ENCODE measurements around the gene CACNA2D3. TPM values are rescaled to one million over a fixed set of nuclear protein-coding genes. Genes with fewer than 3 reads are reported as not detected.

CACNA2D3 gene
- polyA plus RNA-seq, 1 donor (not counting 4 experiments of a cell fraction or from before 2014, with no cell fraction given), result 0.08 TPM

- Histone ChIP-seq H3K79me2 (ENCODE audit: control insufficient read depth, insufficient read depth, low read length) (no peaks in the 10 kb centered on the region), H3K4me3 (ENCODE audit: control insufficient read depth in 2 of 3, extremely low read depth in 1 of 3, insufficient read depth in 2 of 3, low read depth in 1 of 3, low read length in 3 of 3) (no peak overlapping the region), H2AFZ (ENCODE audit: control insufficient read depth, low read length) (no peak overlapping the region), H4K20me1 (ENCODE audit: control insufficient read depth, extremely low read depth, insufficient read depth, low read length) (no peaks in the 10 kb centered on the region), H3K4me2 (ENCODE audit: control insufficient read depth, extremely low read depth, insufficient read depth, low read depth, low read length) (no peak overlapping the region), H3K27ac (ENCODE audit: control insufficient read depth, insufficient read depth, low read length) (no peak overlapping the region), H3K9me1 (ENCODE audit: control insufficient read depth, extremely low read depth, insufficient read depth, low read length) (no peaks in the 10 kb centered on the region), H3K36me3 (ENCODE audit: control insufficient read depth in 2 of 2, extremely low read depth in 1 of 2, insufficient read depth in 2 of 2, low read length in 2 of 2) (no peaks in the 10 kb centered on the region), H3K27me3 (ENCODE audit: control insufficient read depth, extremely low read depth, insufficient read depth, low read length) (peaks cover 7% of the 10 kb centered on the region), H3K9me3 (ENCODE audit: control insufficient read depth, low read depth, low read length) (no peaks in the 10 kb centered on the region), H3K4me1 (ENCODE audit: control insufficient read depth, extremely low read depth, insufficient read depth, low read length) (no peaks in the 10 kb centered on the region), H3K9ac (ENCODE audit: control insufficient read depth, extremely low read depth, insufficient read depth, low read length) (no peak overlapping the region)
- no peak for TF ChIP-seq CTCF (optimal IDR thresholded peaks at IDR 0.05 in 1 of 3, IDR thresholded peaks at IDR 0.05 in 1 of 3, conservative IDR thresholded peaks at IDR 0.05 in 1 of 3; ENCODE audit: extremely low read depth in 1 of 3, insufficient read depth in 2 of 3, low read length in 3 of 3)
- TF ChIP-seq EZH2 (IDR thresholded peaks at IDR 0.05; ENCODE audit: low read length), result no peak
- dilution Hi-C loops (cut with MboI; ENCODE audit: extremely low pct_ligation_motif_present, low sequenced_read_pairs), result no loop called here
- DNase-seq (ENCODE audit: low read depth, low spot score) (no peak), FAIRE-seq (no peak)
Observed at GRCh38 chr3:55089211-55089610, 966.9 kb downstream of the CACNA2D3 start.

DNA sequence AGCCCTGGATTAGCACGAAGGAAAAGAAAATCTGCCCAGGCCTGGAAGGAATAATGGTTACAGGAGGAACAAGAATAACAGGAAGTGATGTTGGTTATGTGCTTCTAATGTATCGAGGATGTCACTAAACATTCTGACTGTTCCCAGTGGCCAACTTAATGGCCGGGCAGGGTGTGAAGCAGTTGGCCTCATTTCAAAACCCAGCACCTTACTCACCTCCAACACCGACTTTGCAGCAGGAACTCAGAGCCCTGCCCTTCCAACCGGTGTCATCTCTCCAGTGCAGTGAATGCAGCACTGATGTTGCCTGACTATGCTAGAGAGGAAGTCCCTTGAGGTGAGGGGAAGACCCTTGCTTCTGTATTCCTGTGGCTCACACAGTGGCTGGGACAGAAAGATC lies 967.9 kb downstream of the CACNA2D3 start:
- peaks cover 7% of the 10 kb centered on the region for H3K27me3 ChIP-seq (ENCODE audit: control insufficient read depth, extremely low read depth, insufficient read depth, low read length)
- no peaks in the 10 kb centered on the region for H3K36me3 ChIP-seq (ENCODE audit: control insufficient read depth in 2 of 2, extremely low read depth in 1 of 2, insufficient read depth in 2 of 2, low read length in 2 of 2)
- no peak overlapping the region for H3K4me2 ChIP-seq (ENCODE audit: control insufficient read depth, extremely low read depth, insufficient read depth, low read depth, low read length)
- dilution Hi-C loops (cut with MboI; ENCODE audit: extremely low pct_ligation_motif_present, low sequenced_read_pairs), result no loop called here
- no peaks in the 10 kb centered on the region for H4K20me1 ChIP-seq (ENCODE audit: control insufficient read depth, extremely low read depth, insufficient read depth, low read length)
- no peak for FAIRE-seq
- H3K9ac ChIP-seq (ENCODE audit: control insufficient read depth, extremely low read depth, insufficient read depth, low read length), result no peak overlapping the region
- H3K9me1 ChIP-seq (ENCODE audit: control insufficient read depth, extremely low read depth, insufficient read depth, low read length), result no peaks in the 10 kb centered on the region
- no peak overlapping the region for H3K27ac ChIP-seq (ENCODE audit: control insufficient read depth, insufficient read depth, low read length)
- H3K9me3 ChIP-seq (ENCODE audit: control insufficient read depth, low read depth, low read length), result no peaks in the 10 kb centered on the region
- no peak overlapping the region for H2AFZ ChIP-seq (ENCODE audit: control insufficient read depth, low read length)
- no peaks in the 10 kb centered on the region for H3K79me2 ChIP-seq (ENCODE audit: control insufficient read depth, insufficient read depth, low read length)
- H3K4me1 ChIP-seq (ENCODE audit: control insufficient read depth, extremely low read depth, insufficient read depth, low read length), result no peaks in the 10 kb centered on the region
- H3K4me3 ChIP-seq (ENCODE audit: control insufficient read depth in 2 of 3, extremely low read depth in 1 of 3, insufficient read depth in 2 of 3, low read depth in 1 of 3, low read length in 3 of 3), result no peak overlapping the region
- TF ChIP-seq CTCF (optimal IDR thresholded peaks at IDR 0.05 in 1 of 3, IDR thresholded peaks at IDR 0.05 in 1 of 3, conservative IDR thresholded peaks at IDR 0.05 in 1 of 3; ENCODE audit: extremely low read depth in 1 of 3, insufficient read depth in 2 of 3, low read length in 3 of 3), result no peak
- TF ChIP-seq EZH2 (IDR thresholded peaks at IDR 0.05; ENCODE audit: low read length), result no peak
- no peak for DNase-seq (ENCODE audit: low read depth, low spot score)
